ENCODE data around the gene JAG1. TPM values are rescaled to one million over a fixed set of nuclear protein-coding genes. Genes with fewer than 3 reads are reported as not detected.

The JAG1 gene
- total and polyA plus RNA-seq, 2 experiments from 2014 or later, result 18.3 to 53.2 TPM

- Histone ChIP-seq H3K36me3 (no peaks in the 10 kb centered on the region), H3K9me3 (ENCODE audit: low read depth) (no peaks in the 10 kb centered on the region), H3K4me1 (ENCODE audit: low read depth) (peaks cover 15% of the 10 kb centered on the region), H3K4me3 (peak overlapping the region; percentile 89), H3K27ac (peak overlapping the region; percentile 95), H3K27me3 (no peaks in the 10 kb centered on the region)
- peak; percentile 73 for TF ChIP-seq CTCF (IDR thresholded peaks at IDR 0.05; ENCODE audit: low read depth, low read length)
- DNase-seq (ENCODE audit: low read depth in 1 of 2, low spot score in 1 of 2), result peak; percentile 61 to 95
Observed at GRCh38 chr20:10671221-10671918, 2.4 kb downstream of the JAG1 start.

- Histone ChIP-seq H3K27me3 (no peaks in the 10 kb centered on the region), H3K9me3 (ENCODE audit: low read depth) (no peaks in the 10 kb centered on the region), H3K36me3 (no peaks in the 10 kb centered on the region), H3K4me1 (ENCODE audit: low read depth) (peaks cover 22% of the 10 kb centered on the region), H3K27ac (peak overlapping the region; percentile 95), H3K4me3 (peak overlapping the region; percentile 89)
- DNase-seq (ENCODE audit: low read depth in 1 of 2, low spot score in 1 of 2), result peak in 1 of 2 donors; percentile 56
- no peak for TF ChIP-seq CTCF (IDR thresholded peaks at IDR 0.05; ENCODE audit: low read depth, low read length)
Observed at GRCh38 chr20:10670501-10671220, 3.1 kb downstream of the JAG1 start.

- Histone ChIP-seq H3K4me1 (ENCODE audit: low read depth) (peaks cover 29% of the 10 kb centered on the region), H3K27me3 (no peaks in the 10 kb centered on the region), H3K36me3 (no peaks in the 10 kb centered on the region), H3K9me3 (ENCODE audit: low read depth) (no peaks in the 10 kb centered on the region), H3K4me3 (peak overlapping the region; percentile 89), H3K27ac (peak overlapping the region; percentile 95)
- no peak for TF ChIP-seq CTCF (IDR thresholded peaks at IDR 0.05; ENCODE audit: low read depth, low read length)
- DNase-seq (ENCODE audit: low read depth in 1 of 2, low spot score in 1 of 2), result no peak
Observed at GRCh38 chr20:10669843-10670446, 3.9 kb downstream of the JAG1 start.

GRCh38 chr20:10668677-10669368 is 5.0 kb downstream of the JAG1 start:
- peaks cover 40% of the 10 kb centered on the region for H3K4me1 ChIP-seq (ENCODE audit: low read depth)
- H3K9me3 ChIP-seq (ENCODE audit: low read depth), result no peaks in the 10 kb centered on the region
- no peak for DNase-seq (ENCODE audit: low read depth in 1 of 2, low spot score in 1 of 2)
- H3K4me3 ChIP-seq, result no peak overlapping the region
- no peaks in the 10 kb centered on the region for H3K27me3 ChIP-seq
- H3K27ac ChIP-seq, result no peak overlapping the region
- no peak for TF ChIP-seq CTCF (IDR thresholded peaks at IDR 0.05; ENCODE audit: low read depth, low read length)
- H3K36me3 ChIP-seq, result peaks cover 2% of the 10 kb centered on the region

- no peak overlapping the region for H3K4me3 ChIP-seq
- H3K4me1 ChIP-seq (ENCODE audit: low read depth), result peaks cover 48% of the 10 kb centered on the region
- H3K9me3 ChIP-seq (ENCODE audit: low read depth), result no peaks in the 10 kb centered on the region
- peaks cover 7% of the 10 kb centered on the region for H3K36me3 ChIP-seq
- no peak for TF ChIP-seq CTCF (IDR thresholded peaks at IDR 0.05; ENCODE audit: low read depth, low read length)
- DNase-seq (ENCODE audit: low read depth in 1 of 2, low spot score in 1 of 2), result no peak
- no peaks in the 10 kb centered on the region for H3K27me3 ChIP-seq
- peak overlapping the region; percentile 46 for H3K27ac ChIP-seq
Observed at GRCh38 chr20:10667560-10668167, 6.1 kb downstream of the JAG1 start.

Data from cardiac muscle cell (in vitro differentiated cells and primary cell).